ENCODE data around the gene AKT1. TPM values are rescaled to one million over a fixed set of nuclear protein-coding genes. Genes with fewer than 3 reads are reported as not detected.
A peak's percentile ranks its signal among the peaks of the same experiment; 100 is the strongest.

AKT1 gene
- total and polyA plus RNA-seq, 2 of the 13 experiments (the other 11 are each of a cell fraction or from before 2014, with no cell fraction given) = 96.2 to 116 TPM

DNA sequence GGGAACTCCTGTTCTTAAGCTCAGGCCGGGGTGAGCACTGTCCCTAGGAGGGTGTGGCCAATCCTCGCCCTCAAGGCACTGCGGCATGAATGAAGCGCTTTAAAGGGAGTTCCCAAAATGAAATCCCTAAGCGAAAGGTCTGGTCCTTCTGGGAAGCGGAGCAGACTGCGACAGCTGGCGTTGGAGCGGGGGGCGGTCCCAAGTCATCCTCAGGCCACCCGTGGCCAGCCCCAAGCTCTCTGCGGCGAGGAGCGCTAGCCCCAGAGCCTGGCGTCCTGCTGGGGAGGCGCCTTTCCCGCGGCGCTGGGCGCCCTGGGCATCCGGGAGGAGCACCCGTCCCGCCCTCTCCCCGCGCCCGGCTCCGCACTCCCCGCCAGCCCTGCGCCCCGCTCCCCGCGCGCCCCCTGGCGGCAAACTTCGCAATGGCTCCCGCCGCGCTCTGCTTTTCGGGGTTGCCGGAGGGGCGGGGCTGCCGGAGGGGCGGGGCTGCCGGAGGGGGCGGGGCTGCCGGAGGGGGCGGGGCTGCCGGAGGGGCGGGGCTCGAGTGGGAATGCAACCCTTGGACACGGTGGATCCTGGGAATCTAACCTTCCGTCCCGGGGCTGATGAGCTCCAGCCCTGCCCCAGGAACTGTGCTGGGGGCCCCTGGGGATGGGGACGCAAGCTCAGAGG, 30.8 kb upstream of the AKT1 start:
- Histone ChIP-seq H3K36me3 (replicated peaks in 1 of 2; ENCODE audit: control insufficient read depth in 1 of 2, insufficient read depth in 2 of 2, low read length in 2 of 2) (no peaks in the 10 kb centered on the region), H4K20me1 (ENCODE audit: insufficient read depth, low read length) (no peaks in the 10 kb centered on the region), H3K4me3 (replicated peaks in 1 of 3; ENCODE audit: insufficient read depth in 1 of 3, low read depth in 2 of 3, low read length in 3 of 3) (peak overlapping the region; percentile 66 to 82 (median 77)), H3K9ac (ENCODE audit: insufficient read depth, low read depth, low read length) (peak overlapping the region; percentile 64), H3K4me1 (ENCODE audit: insufficient read depth, low read length) (peaks cover 29% of the 10 kb centered on the region), H3K79me2 (ENCODE audit: insufficient read depth, low read length) (no peaks in the 10 kb centered on the region), H3K4me2 (ENCODE audit: low read depth, low read length) (peak overlapping the region; percentile 95), H2AFZ (ENCODE audit: low read length) (no peak overlapping the region), H3K27me3 (ENCODE audit: control insufficient read depth in 1 of 2, insufficient read depth in 2 of 2, low read length in 2 of 2) (no peaks in the 10 kb centered on the region; a peak in 1 of 5 replicates), H3K9me3 (ENCODE audit: low read length) (no peaks in the 10 kb centered on the region), H3K27ac (ENCODE audit: extremely low read length, insufficient read depth, low read length) (peak overlapping the region; percentile 56)
- POLR2A ChIA-PET = interaction anchor here (0.8 to 2.8 kb wide), 12 partner anchors 21 to 161 kb away, joined by 3 to 36 read pairs (median 4); partner anchors contain the start of genes CEP170B, SIVA1 and ZBTB42
- 3% methylated on average over 5 of the region's 54 CpGs for WGBS (ENCODE audit: low lambda C conversion rate)
- peak; percentile 65 for DNase-seq (ENCODE audit: low spot score)
- intact Hi-C loops (cut with micrococcal nuclease; ENCODE audit: unreplicated experiment) = loop anchor here (2.0 kb wide), 1 partner anchor 38 kb away; the partner anchor contains the start of gene CEP170B
- CTCF ChIA-PET (ENCODE audit: low intra/inter-chr PET ratio, low total read pairs) = interaction anchor here (0.7 to 3.0 kb wide), 3 partner anchors 25 to 58 kb away, joined by 3 to 10 read pairs (median 4); partner anchors contain the start of gene ZBTB42
- no TSS peak for BruUV-seq (replicated peaks)
- FAIRE-seq = no peak
- in situ Hi-C loops (cut with HindIII; ENCODE audit: extremely low pct_ligation_motif_present, low pct_unique_long_range_greater_than_20kb) = loop anchor here (5.0 to 10.0 kb wide), 2 partner anchors 41 to 172 kb away; partner anchors contain the start of gene CEP170B
- peak; percentile 75 for ATAC-seq
- TF ChIP-seq ZNF160 (CRISPR knock-in tag; IDR thresholded peaks at IDR 0.05) (no peak), RAD51 (IDR thresholded peaks at IDR 0.05; ENCODE audit: borderline replicate concordance) (no peak), ZNF720 (CRISPR knock-in tag; IDR thresholded peaks at IDR 0.05) (no peak), ZNF263 (CRISPR knock-in tag; IDR thresholded peaks at IDR 0.05) (peak; percentile 92), ZBTB20 (CRISPR knock-in tag; IDR thresholded peaks at IDR 0.05; ENCODE audit: borderline replicate concordance, low read depth) (no peak), ZNF510 (CRISPR knock-in tag; IDR thresholded peaks at IDR 0.05; ENCODE audit: low read depth) (0 out of 2 replicates have a peak, but pooled peaks have one; percentile 1), SP5 (CRISPR knock-in tag; IDR thresholded peaks at IDR 0.05; ENCODE audit: borderline replicate concordance, low read depth) (peak; percentile 56), GABPB1 (CRISPR knock-in tag; IDR thresholded peaks at IDR 0.05) (peak; percentile 52; the same call in 1 of the 2 replicates), THAP11 (CRISPR knock-in tag; IDR thresholded peaks at IDR 0.05) (0 out of 2 replicates have a peak, but pooled peaks have one; percentile 16), ZNF136 (CRISPR knock-in tag; IDR thresholded peaks at IDR 0.05; ENCODE audit: low read depth) (no peak), SUZ12 (IDR thresholded peaks at IDR 0.05; ENCODE audit: low read depth, low read length) (no peak), BCLAF1 (IDR thresholded peaks at IDR 0.05) (no peak), ZSCAN21 (CRISPR knock-in tag; IDR thresholded peaks at IDR 0.05; ENCODE audit: borderline replicate concordance) (peak; percentile 22; the same call in 1 of the 2 replicates), YEATS4 (CRISPR knock-in tag; IDR thresholded peaks at IDR 0.05; ENCODE audit: borderline replicate concordance) (peak; percentile 0; the same call in 1 of the 2 replicates), ATF4 (CRISPR knock-in tag; IDR thresholded peaks at IDR 0.05) (no peak)
- TF ChIP-seq, protein P1, sequence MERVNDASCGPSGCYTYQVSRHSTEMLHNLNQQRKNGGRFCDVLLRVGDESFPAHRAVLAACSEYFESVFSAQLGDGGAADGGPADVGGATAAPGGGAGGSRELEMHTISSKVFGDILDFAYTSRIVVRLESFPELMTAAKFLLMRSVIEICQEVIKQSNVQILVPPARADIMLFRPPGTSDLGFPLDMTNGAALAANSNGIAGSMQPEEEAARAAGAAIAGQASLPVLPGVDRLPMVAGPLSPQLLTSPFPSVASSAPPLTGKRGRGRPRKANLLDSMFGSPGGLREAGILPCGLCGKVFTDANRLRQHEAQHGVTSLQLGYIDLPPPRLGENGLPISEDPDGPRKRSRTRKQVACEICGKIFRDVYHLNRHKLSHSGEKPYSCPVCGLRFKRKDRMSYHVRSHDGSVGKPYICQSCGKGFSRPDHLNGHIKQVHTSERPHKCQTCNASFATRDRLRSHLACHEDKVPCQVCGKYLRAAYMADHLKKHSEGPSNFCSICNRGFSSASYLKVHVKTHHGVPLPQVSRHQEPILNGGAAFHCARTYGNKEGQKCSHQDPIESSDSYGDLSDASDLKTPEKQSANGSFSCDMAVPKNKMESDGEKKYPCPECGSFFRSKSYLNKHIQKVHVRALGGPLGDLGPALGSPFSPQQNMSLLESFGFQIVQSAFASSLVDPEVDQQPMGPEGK (CRISPR knock-in tag; IDR thresholded peaks at IDR 0.05) = peak; percentile 71
- TF ChIP-seq, protein P2, sequence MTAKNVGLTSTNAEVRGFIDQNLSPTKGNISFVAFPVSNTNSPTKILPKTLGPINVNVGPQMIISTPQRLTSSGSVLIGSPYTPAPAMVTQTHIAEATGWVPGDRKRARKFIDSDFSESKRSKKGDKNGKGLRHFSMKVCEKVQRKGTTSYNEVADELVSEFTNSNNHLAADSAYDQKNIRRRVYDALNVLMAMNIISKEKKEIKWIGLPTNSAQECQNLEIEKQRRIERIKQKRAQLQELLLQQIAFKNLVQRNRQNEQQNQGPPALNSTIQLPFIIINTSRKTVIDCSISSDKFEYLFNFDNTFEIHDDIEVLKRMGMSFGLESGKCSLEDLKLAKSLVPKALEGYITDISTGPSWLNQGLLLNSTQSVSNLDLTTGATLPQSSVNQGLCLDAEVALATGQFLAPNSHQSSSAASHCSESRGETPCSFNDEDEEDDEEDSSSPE (CRISPR knock-in tag; IDR thresholded peaks at IDR 0.05) = peak; percentile 62
